ENCODE results near the gene ANTXRL.

DNA sequence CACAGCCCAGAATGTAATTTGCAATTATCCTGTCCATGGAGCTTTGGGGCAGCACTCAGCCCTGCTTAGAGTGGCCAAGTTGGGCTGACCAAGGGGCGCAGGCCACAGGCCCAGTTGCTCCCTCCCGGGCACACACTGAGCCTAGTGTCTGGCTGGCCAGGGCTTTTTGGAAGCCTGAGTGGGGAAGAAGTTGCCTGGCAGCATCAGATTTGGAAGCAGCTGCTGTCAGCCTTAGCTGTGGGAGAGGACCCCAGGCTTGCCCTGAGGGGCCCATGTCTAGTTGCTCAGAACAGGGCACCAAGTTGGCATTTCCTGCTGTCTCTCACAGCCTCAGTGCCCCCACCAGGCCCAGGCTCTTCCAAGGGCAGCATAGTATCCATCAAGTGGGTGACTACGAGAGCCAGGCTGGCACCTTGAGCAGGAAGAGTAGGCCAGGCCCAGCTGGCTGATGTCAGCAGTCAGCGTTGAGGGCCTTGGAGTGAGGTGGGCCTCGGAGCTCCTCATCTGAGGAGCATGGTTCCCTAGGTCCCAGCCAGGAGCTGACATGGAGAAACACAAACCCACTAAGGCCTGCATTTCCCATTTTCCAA lies 14.4 kb downstream of the ANTXRL start:
- TF ChIP-seq, protein P1, sequence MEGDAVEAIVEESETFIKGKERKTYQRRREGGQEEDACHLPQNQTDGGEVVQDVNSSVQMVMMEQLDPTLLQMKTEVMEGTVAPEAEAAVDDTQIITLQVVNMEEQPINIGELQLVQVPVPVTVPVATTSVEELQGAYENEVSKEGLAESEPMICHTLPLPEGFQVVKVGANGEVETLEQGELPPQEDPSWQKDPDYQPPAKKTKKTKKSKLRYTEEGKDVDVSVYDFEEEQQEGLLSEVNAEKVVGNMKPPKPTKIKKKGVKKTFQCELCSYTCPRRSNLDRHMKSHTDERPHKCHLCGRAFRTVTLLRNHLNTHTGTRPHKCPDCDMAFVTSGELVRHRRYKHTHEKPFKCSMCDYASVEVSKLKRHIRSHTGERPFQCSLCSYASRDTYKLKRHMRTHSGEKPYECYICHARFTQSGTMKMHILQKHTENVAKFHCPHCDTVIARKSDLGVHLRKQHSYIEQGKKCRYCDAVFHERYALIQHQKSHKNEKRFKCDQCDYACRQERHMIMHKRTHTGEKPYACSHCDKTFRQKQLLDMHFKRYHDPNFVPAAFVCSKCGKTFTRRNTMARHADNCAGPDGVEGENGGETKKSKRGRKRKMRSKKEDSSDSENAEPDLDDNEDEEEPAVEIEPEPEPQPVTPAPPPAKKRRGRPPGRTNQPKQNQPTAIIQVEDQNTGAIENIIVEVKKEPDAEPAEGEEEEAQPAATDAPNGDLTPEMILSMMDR (conservative IDR thresholded peaks at IDR 0.05) = no peak
- TF ChIP-seq EZH2 (IDR thresholded peaks at IDR 0.05; ENCODE audit: low read depth) = no peak
